ENCODE data around the gene ELP2.

The ELP2 gene

GRCh38 chr18:36191711-36192110 lies 62.0 kb downstream of the ELP2 start:
- DNase-seq (ENCODE audit: insufficient read length, low spot score) (no peak), FAIRE-seq (no peak)
- TF ChIP-seq POLR2AphosphoS5 (IDR thresholded peaks at IDR 0.05; ENCODE audit: low read depth, low read length) = no peak

DNA sequence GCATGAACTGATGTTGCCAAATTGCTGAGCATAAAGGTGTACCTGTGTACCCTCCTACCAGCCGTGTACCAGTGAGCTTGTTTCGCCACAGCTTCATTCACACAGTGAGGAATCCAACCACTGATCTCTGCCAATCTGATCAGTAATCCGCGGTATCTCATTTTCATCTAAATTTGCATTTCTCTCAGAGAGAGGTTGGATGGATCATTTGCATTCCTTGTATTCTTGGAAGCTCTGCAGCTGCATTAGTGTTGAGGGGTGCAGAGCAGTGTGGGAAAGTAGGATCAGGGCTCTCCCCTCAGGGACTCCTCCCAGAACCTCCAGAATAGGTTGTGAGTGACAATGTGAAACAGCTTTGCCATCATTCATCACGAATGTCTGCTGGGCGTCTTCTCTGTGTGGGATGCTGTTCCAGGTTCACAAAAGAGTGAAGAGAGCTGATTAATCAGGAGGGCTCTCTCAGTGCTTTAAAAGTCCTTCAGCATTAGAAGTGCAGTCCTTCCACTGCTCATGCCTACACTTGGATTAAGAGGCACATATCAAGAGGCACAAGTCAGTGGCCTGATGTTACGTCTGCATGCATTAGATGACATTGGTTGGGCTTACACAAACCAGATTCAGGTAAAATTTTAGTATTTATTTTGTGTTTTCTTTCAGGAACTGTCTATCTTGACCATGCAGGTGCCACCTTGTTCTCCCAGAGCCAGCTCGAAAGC lies 65.1 kb downstream of the ELP2 start:
- no peak for DNase-seq (ENCODE audit: insufficient read length, low spot score)
- no peak for FAIRE-seq
- TF ChIP-seq POLR2AphosphoS5 (IDR thresholded peaks at IDR 0.05; ENCODE audit: low read depth, low read length) (no peak), TAF1 (IDR thresholded peaks at IDR 0.05; ENCODE audit: low read depth, low read length) (no peak), POLR2A (IDR thresholded peaks at IDR 0.05; ENCODE audit: low read depth, low read length) (no peak), POU2F2 (IDR thresholded peaks at IDR 0.05; ENCODE audit: low read depth, low read length) (no peak)

DNA sequence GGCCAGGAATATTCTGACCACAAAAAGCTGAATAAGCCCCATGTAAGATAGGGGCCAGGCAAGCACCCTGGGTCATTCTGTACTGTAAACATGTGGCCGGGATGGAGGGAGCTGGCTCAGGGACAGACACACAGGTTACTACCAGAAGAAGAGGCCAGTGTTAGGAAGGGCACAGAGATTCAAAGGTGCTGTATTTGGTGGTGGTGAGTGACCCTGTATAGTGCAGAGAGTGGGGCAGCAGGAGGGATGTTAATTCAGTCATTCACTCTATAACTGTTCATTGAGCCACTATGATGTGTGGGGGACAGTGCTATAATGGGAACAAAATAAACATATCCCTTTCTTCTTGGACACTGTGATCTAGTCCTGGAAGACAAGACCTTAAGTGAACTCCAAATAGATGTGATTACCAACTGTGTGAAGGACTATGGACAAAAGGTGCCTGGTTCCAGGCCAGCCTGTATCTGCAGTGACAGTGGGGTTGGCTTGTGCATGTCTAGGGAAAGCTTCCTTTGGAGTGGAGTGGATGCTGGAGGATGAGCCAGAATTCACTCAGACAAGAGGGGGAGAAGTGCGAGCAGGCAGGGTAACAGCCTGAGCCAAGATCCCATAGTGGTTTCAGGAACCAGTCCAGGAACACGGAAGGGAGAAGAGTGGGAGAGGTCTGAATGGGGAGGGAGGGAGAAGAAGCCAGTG lies 65.9 kb downstream of the ELP2 start:
- no peak for FAIRE-seq
- DNase-seq (ENCODE audit: insufficient read length, low spot score) = no peak
- TF ChIP-seq POLR2AphosphoS5 (IDR thresholded peaks at IDR 0.05; ENCODE audit: low read depth, low read length) = no peak
- TF ChIP-seq SPI1 (IDR thresholded peaks at IDR 0.05; ENCODE audit: low read depth, low read length) = no peak
- TF ChIP-seq PAX5 (IDR thresholded peaks at IDR 0.05; ENCODE audit: insufficient read depth, low read length, severe bottlenecking) = no peak
- TF ChIP-seq POU2F2 (IDR thresholded peaks at IDR 0.05; ENCODE audit: low read depth, low read length) = no peak
- no peak for TF ChIP-seq TAF1 (IDR thresholded peaks at IDR 0.05; ENCODE audit: low read depth, low read length)
- no peak for TF ChIP-seq POLR2A (IDR thresholded peaks at IDR 0.05; ENCODE audit: low read depth, low read length)

- DNase-seq (ENCODE audit: insufficient read length, low spot score) = no peak
- TF ChIP-seq SPI1 (IDR thresholded peaks at IDR 0.05; ENCODE audit: low read depth, low read length) = no peak
- no peak for TF ChIP-seq PAX5 (IDR thresholded peaks at IDR 0.05; ENCODE audit: insufficient read depth, low read length, severe bottlenecking)
- TF ChIP-seq POLR2A (IDR thresholded peaks at IDR 0.05; ENCODE audit: low read depth, low read length) = no peak
- TF ChIP-seq TAF1 (IDR thresholded peaks at IDR 0.05; ENCODE audit: low read depth, low read length) = no peak
- no peak for TF ChIP-seq POU2F2 (IDR thresholded peaks at IDR 0.05; ENCODE audit: low read depth, low read length)
- TF ChIP-seq POLR2AphosphoS5 (IDR thresholded peaks at IDR 0.05; ENCODE audit: low read depth, low read length) = no peak
- no peak for FAIRE-seq
Measured at GRCh38 chr18:36196238-36196995, 66.7 kb downstream of the ELP2 start.

- DNase-seq (ENCODE audit: insufficient read length, low spot score) (no peak), FAIRE-seq (no peak)
- no peak for TF ChIP-seq POU2F2 (IDR thresholded peaks at IDR 0.05; ENCODE audit: low read depth, low read length)
- no peak for TF ChIP-seq SPI1 (IDR thresholded peaks at IDR 0.05; ENCODE audit: low read depth, low read length)
- no peak for TF ChIP-seq POLR2A (IDR thresholded peaks at IDR 0.05; ENCODE audit: low read depth, low read length)
- TF ChIP-seq PAX5 (IDR thresholded peaks at IDR 0.05; ENCODE audit: insufficient read depth, low read length, severe bottlenecking) = no peak
- no peak for TF ChIP-seq POLR2AphosphoS5 (IDR thresholded peaks at IDR 0.05; ENCODE audit: low read depth, low read length)
- TF ChIP-seq TAF1 (IDR thresholded peaks at IDR 0.05; ENCODE audit: low read depth, low read length) = no peak
Measured at GRCh38 chr18:36197511-36198166, 67.9 kb downstream of the ELP2 start.

- FAIRE-seq (no peak), DNase-seq (ENCODE audit: insufficient read length, low spot score) (no peak)
- no peak for TF ChIP-seq SPI1 (IDR thresholded peaks at IDR 0.05; ENCODE audit: low read depth, low read length)
- no peak for TF ChIP-seq PAX5 (IDR thresholded peaks at IDR 0.05; ENCODE audit: insufficient read depth, low read length, severe bottlenecking)
- no peak for TF ChIP-seq POLR2A (IDR thresholded peaks at IDR 0.05; ENCODE audit: low read depth, low read length)
- no peak for TF ChIP-seq TAF1 (IDR thresholded peaks at IDR 0.05; ENCODE audit: low read depth, low read length)
- no peak for TF ChIP-seq POU2F2 (IDR thresholded peaks at IDR 0.05; ENCODE audit: low read depth, low read length)
- TF ChIP-seq POLR2AphosphoS5 (IDR thresholded peaks at IDR 0.05; ENCODE audit: low read depth, low read length) = no peak
Measured at GRCh38 chr18:36199691-36200295, 70.1 kb downstream of the ELP2 start.

DNA sequence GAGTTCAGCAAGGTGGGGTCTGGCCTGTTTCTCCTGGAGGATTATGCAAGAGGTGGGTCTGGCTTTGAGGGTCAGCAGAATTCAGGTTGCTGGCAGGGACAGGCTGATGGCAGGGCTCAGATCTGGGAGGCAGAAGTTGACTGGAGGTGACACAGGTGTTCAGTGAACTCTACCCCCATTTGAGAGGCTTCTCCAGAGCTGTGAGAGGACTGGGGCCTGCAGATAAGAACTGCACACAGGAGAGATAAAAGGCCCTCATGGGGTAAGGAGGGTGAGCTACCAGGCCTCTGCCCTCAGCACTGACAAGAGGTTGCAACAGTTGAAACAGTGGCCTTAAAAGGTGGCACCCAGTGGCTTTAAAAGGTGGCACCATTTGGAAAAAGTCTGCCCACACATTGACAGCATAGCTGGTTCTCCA lies 70.7 kb downstream of the ELP2 start:
- FAIRE-seq (no peak), DNase-seq (ENCODE audit: insufficient read length, low spot score) (no peak)
- TF ChIP-seq TAF1 (IDR thresholded peaks at IDR 0.05; ENCODE audit: low read depth, low read length) = no peak
- no peak for TF ChIP-seq PAX5 (IDR thresholded peaks at IDR 0.05; ENCODE audit: insufficient read depth, low read length, severe bottlenecking)
- no peak for TF ChIP-seq SPI1 (IDR thresholded peaks at IDR 0.05; ENCODE audit: low read depth, low read length)
- TF ChIP-seq POU2F2 (IDR thresholded peaks at IDR 0.05; ENCODE audit: low read depth, low read length) = no peak
- TF ChIP-seq POLR2AphosphoS5 (IDR thresholded peaks at IDR 0.05; ENCODE audit: low read depth, low read length) = no peak
- no peak for TF ChIP-seq POLR2A (IDR thresholded peaks at IDR 0.05; ENCODE audit: low read depth, low read length)

- TF ChIP-seq PAX5 (IDR thresholded peaks at IDR 0.05; ENCODE audit: insufficient read depth, low read length, severe bottlenecking) = no peak
- TF ChIP-seq POLR2AphosphoS5 (IDR thresholded peaks at IDR 0.05; ENCODE audit: low read depth, low read length) = no peak
- TF ChIP-seq POLR2A (IDR thresholded peaks at IDR 0.05; ENCODE audit: low read depth, low read length) = no peak
- no peak for TF ChIP-seq POU2F2 (IDR thresholded peaks at IDR 0.05; ENCODE audit: low read depth, low read length)
- TF ChIP-seq SPI1 (IDR thresholded peaks at IDR 0.05; ENCODE audit: low read depth, low read length) = no peak
- no peak for DNase-seq (ENCODE audit: insufficient read length, low spot score)
- FAIRE-seq = no peak
Measured at GRCh38 chr18:36201765-36202164, 72.1 kb downstream of the ELP2 start.

Data from GM12891 (cell line).